ES-I3 (cell line): ENCODE data around the gene VCX3B.
"Not testable (repeated sequence)": the region's sequence is repeated elsewhere in the genome, so short reads cannot be mapped to it uniquely, and the experiment has no call there.

Source experiments
- H3K36me3 ChIP-seq: 2 replicates; pipeline ENCODE4 v1.6.1; 2013; ENCODE audit warnings: mild to moderate bottlenecking, low read length, control low read depth, moderate library complexity; ENCODE audit not compliant: insufficient read depth
- H3K4me1 ChIP-seq: 2 replicates; pipeline ENCODE4 v1.6.1; 2013; ENCODE audit warnings: mild to moderate bottlenecking, control low read depth, low read length; ENCODE audit not compliant: insufficient read depth
- H3K9ac ChIP-seq: 2 replicates; pipeline ENCODE4 v1.6.1; 2013; ENCODE audit warnings: low read depth, mild to moderate bottlenecking, low read length, moderate library complexity
- H3K9me3 ChIP-seq: 2 replicates; pipeline ENCODE4 v1.6.1; 2013; ENCODE audit warnings: mild to moderate bottlenecking, low read length, moderate library complexity; ENCODE audit not compliant: control insufficient read depth, insufficient read depth

The VCX3B gene

GRCh38 chrX:8500203-8500602, 35.6 kb downstream of the VCX3B start:
- Histone ChIP-seq H3K9ac (no peak overlapping the region), H3K9me3 (no peaks in the 10 kb centered on the region), H3K36me3 (no peaks in the 10 kb centered on the region), H3K4me1 (no peaks in the 10 kb centered on the region)

- not testable (repeated sequence) for H3K4me1 ChIP-seq, H3K9ac ChIP-seq, H3K9me3 ChIP-seq, H3K36me3 ChIP-seq
Measured at GRCh38 chrX:8502101-8502500, 37.5 kb downstream of the VCX3B start.

GRCh38 chrX:8504451-8504850, 39.8 kb downstream of the VCX3B start:
- no peaks in the 10 kb centered on the region for H3K4me1 ChIP-seq
- H3K9me3 ChIP-seq: no peaks in the 10 kb centered on the region
- H3K9ac ChIP-seq: no peak overlapping the region
- no peaks in the 10 kb centered on the region for H3K36me3 ChIP-seq
